IMR-90 (cell line): ENCODE data around the gene CRLF1.

Experiments used
- BHLHE40 ChIP-seq: fragments of 150-350 bp; IDR thresholded peaks from 2 replicates; pipeline ENCODE4 v1.6.1; 2016; ENCODE audit warnings: mild to moderate bottlenecking, low read depth, low read length
- MAFK ChIP-seq: IDR thresholded peaks from 2 replicates; pipeline ENCODE4 v1.6.1; 2012; ENCODE audit warnings: low read depth, low read length, improper control_type of control experiment
- MXI1 ChIP-seq: IDR thresholded peaks from 2 replicates; pipeline ENCODE4 v1.6.1; 2012; ENCODE audit warnings: low read depth, mild to moderate bottlenecking, low read length, moderate library complexity, borderline replicate concordance
- POLR2A ChIP-seq: IDR thresholded peaks from 2 replicates; pipeline ENCODE4 v1.6.1; 2012; ENCODE audit warnings: mild to moderate bottlenecking, low read depth, low read length
- RFX5 ChIP-seq: IDR thresholded peaks from 2 replicates; pipeline ENCODE4 v1.8.0; 2012; ENCODE audit warnings: low read depth, mild to moderate bottlenecking, low read length, moderate library complexity
- SMC3 ChIP-seq: fragments of 150-350 bp; IDR thresholded peaks from 2 replicates; pipeline ENCODE4 v1.6.1; 2016; ENCODE audit warnings: low read depth, mild to moderate bottlenecking, antibody characterized with exemption, low read length, moderate library complexity
- TF ChIP-seq, protein P1 (sequence below): conservative IDR thresholded peaks from 2 replicates; pipeline ENCODE4 v1.5.1; 2012; ENCODE audit warnings: mild to moderate bottlenecking, low read depth, low read length, improper control_type of control experiment

GRCh38 chr19:18611327-18612050 lies 4.9 kb upstream of the CRLF1 start:
- TF ChIP-seq RFX5, result no peak
- TF ChIP-seq BHLHE40, result no peak
- TF ChIP-seq, protein P1, sequence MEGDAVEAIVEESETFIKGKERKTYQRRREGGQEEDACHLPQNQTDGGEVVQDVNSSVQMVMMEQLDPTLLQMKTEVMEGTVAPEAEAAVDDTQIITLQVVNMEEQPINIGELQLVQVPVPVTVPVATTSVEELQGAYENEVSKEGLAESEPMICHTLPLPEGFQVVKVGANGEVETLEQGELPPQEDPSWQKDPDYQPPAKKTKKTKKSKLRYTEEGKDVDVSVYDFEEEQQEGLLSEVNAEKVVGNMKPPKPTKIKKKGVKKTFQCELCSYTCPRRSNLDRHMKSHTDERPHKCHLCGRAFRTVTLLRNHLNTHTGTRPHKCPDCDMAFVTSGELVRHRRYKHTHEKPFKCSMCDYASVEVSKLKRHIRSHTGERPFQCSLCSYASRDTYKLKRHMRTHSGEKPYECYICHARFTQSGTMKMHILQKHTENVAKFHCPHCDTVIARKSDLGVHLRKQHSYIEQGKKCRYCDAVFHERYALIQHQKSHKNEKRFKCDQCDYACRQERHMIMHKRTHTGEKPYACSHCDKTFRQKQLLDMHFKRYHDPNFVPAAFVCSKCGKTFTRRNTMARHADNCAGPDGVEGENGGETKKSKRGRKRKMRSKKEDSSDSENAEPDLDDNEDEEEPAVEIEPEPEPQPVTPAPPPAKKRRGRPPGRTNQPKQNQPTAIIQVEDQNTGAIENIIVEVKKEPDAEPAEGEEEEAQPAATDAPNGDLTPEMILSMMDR, result no peak
- TF ChIP-seq SMC3, result no peak
- no peak for TF ChIP-seq POLR2A
- TF ChIP-seq MXI1, result no peak
- no peak for TF ChIP-seq MAFK
